ENCODE measurements around the gene KRT4. TPM values are rescaled to one million over a fixed set of nuclear protein-coding genes. Genes with fewer than 3 reads are reported as not detected.
A peak's percentile ranks its signal among the peaks of the same experiment; 100 is the strongest.

KRT4 gene
- total RNA-seq, 2 experiments from 2014 or later, result not detected

- H3K9me3 Mint-ChIP-seq (ENCODE audit: low read depth), result no peaks in the 10 kb centered on the region
- H3K4me1 Mint-ChIP-seq, result no peaks in the 10 kb centered on the region
- CTCF ChIA-PET, result interaction anchor here (1.3 kb wide), 1 partner anchor 36 kb away, joined by 3 read pairs; no protein-coding TSS in a partner anchor
- H3K36me3 Mint-ChIP-seq, result no peaks in the 10 kb centered on the region
- H3K27ac Mint-ChIP-seq, result no peak overlapping the region
- ATAC-seq (no peak), DNase-seq (no peak)
- H3K4me3 Mint-ChIP-seq, result no peak overlapping the region
- H3K27me3 Mint-ChIP-seq, result peaks cover 6% of the 10 kb centered on the region
Measured at GRCh38 chr12:52823761-52824450, 10.0 kb upstream of the KRT4 start.

GRCh38 chr12:52822771-52823510 lies 9.0 kb upstream of the KRT4 start:
- H3K27ac Mint-ChIP-seq, result no peak overlapping the region
- no peak for DNase-seq
- CTCF ChIA-PET, result interaction anchor here (1.3 kb wide), 1 partner anchor 35 kb away, joined by 3 read pairs; no protein-coding TSS in a partner anchor

GRCh38 chr12:52821826-52822660 lies 8.1 kb upstream of the KRT4 start:
- CTCF ChIA-PET, result interaction anchor here (1.1 kb wide), 1 partner anchor 62 kb away, joined by 3 read pairs; no protein-coding TSS in a partner anchor
- no peaks in the 10 kb centered on the region for H3K9me3 Mint-ChIP-seq (ENCODE audit: low read depth)

More at GRCh38 chr12:52822771-52823510, 9.0 kb upstream of the KRT4 start:
- H3K4me1 Mint-ChIP-seq, result no peaks in the 10 kb centered on the region
- no peaks in the 10 kb centered on the region for H3K36me3 Mint-ChIP-seq
- H3K9me3 Mint-ChIP-seq (ENCODE audit: low read depth), result no peaks in the 10 kb centered on the region
- ATAC-seq, result no peak
- no peak overlapping the region for H3K4me3 Mint-ChIP-seq
- peaks cover 6% of the 10 kb centered on the region for H3K27me3 Mint-ChIP-seq

GRCh38 chr12:52821071-52821730 lies 7.3 kb upstream of the KRT4 start:
- H3K4me1 Mint-ChIP-seq, result no peaks in the 10 kb centered on the region
- ATAC-seq (no peak), DNase-seq (no peak)
- H3K36me3 Mint-ChIP-seq, result no peaks in the 10 kb centered on the region
- peaks cover 6% of the 10 kb centered on the region for H3K27me3 Mint-ChIP-seq
- no peaks in the 10 kb centered on the region for H3K9me3 Mint-ChIP-seq (ENCODE audit: low read depth)
- no peak overlapping the region for H3K27ac Mint-ChIP-seq
- no peak overlapping the region for H3K4me3 Mint-ChIP-seq
- CTCF ChIA-PET, result interaction anchor here (1.1 kb wide), 1 partner anchor 63 kb away, joined by 3 read pairs; no protein-coding TSS in a partner anchor

More at GRCh38 chr12:52821826-52822660, 8.1 kb upstream of the KRT4 start:
- Mint-ChIP-seq H3K4me3 (no peak overlapping the region), H3K36me3 (no peaks in the 10 kb centered on the region), H3K27ac (no peak overlapping the region), H3K27me3 (peaks cover 6% of the 10 kb centered on the region), H3K4me1 (no peaks in the 10 kb centered on the region)
- no peak for DNase-seq
- ATAC-seq, result no peak

GRCh38 chr12:52820521-52820920 lies 6.6 kb upstream of the KRT4 start:
- DNase-seq (no peak), ATAC-seq (no peak)
- Mint-ChIP-seq H3K4me1 (no peaks in the 10 kb centered on the region), H3K36me3 (no peaks in the 10 kb centered on the region), H3K27me3 (peaks cover 6% of the 10 kb centered on the region), H3K27ac (peak overlapping the region; percentile 28), H3K4me3 (no peak overlapping the region), H3K9me3 (ENCODE audit: low read depth) (no peaks in the 10 kb centered on the region)
- CTCF ChIA-PET, result interaction anchor here (1.2 kb wide), 1 partner anchor 65 kb away, joined by 3 read pairs; no protein-coding TSS in a partner anchor

- DNase-seq, result no peak
- Mint-ChIP-seq H3K4me1 (no peaks in the 10 kb centered on the region), H3K9me3 (ENCODE audit: low read depth) (no peaks in the 10 kb centered on the region), H3K27me3 (peaks cover 9% of the 10 kb centered on the region), H3K4me3 (no peak overlapping the region), H3K27ac (peak overlapping the region; percentile 28), H3K36me3 (no peaks in the 10 kb centered on the region)
- CTCF ChIA-PET, result interaction anchor here (1.2 kb wide), 1 partner anchor 65 kb away, joined by 3 read pairs; no protein-coding TSS in a partner anchor
- ATAC-seq, result no peak
Measured at GRCh38 chr12:52819731-52820510, 6.0 kb upstream of the KRT4 start.

- Mint-ChIP-seq H3K4me3 (no peak overlapping the region), H3K4me1 (no peaks in the 10 kb centered on the region), H3K9me3 (ENCODE audit: low read depth) (no peaks in the 10 kb centered on the region), H3K27ac (no peak overlapping the region), H3K36me3 (no peaks in the 10 kb centered on the region), H3K27me3 (peaks cover 9% of the 10 kb centered on the region)
- DNase-seq (no peak), ATAC-seq (no peak)
- CTCF ChIA-PET, result no interaction called here
Measured at GRCh38 chr12:52818887-52819420, 5.0 kb upstream of the KRT4 start.

GRCh38 chr12:52818388-52818787 lies 4.5 kb upstream of the KRT4 start:
- Mint-ChIP-seq H3K27me3 (peaks cover 9% of the 10 kb centered on the region), H3K4me3 (no peak overlapping the region), H3K9me3 (ENCODE audit: low read depth) (no peaks in the 10 kb centered on the region), H3K4me1 (no peaks in the 10 kb centered on the region), H3K27ac (no peak overlapping the region), H3K36me3 (no peaks in the 10 kb centered on the region)
- CTCF ChIA-PET, result no interaction called here
- ATAC-seq, result no peak
- no peak for DNase-seq

- Mint-ChIP-seq H3K9me3 (ENCODE audit: low read depth) (no peaks in the 10 kb centered on the region), H3K4me1 (no peaks in the 10 kb centered on the region), H3K4me3 (no peak overlapping the region), H3K27me3 (peaks cover 9% of the 10 kb centered on the region), H3K27ac (no peak overlapping the region), H3K36me3 (no peaks in the 10 kb centered on the region)
- ATAC-seq (no peak), DNase-seq (no peak)
- CTCF ChIA-PET, result interaction anchor here (1.6 kb wide), 1 partner anchor 62 kb away, joined by 5 read pairs; no protein-coding TSS in a partner anchor
Measured at GRCh38 chr12:52817699-52818238, 3.9 kb upstream of the KRT4 start.

GRCh38 chr12:52817003-52817698 lies 3.2 kb upstream of the KRT4 start:
- Mint-ChIP-seq H3K27me3 (peaks cover 12% of the 10 kb centered on the region), H3K36me3 (no peaks in the 10 kb centered on the region), H3K4me3 (no peak overlapping the region), H3K27ac (no peak overlapping the region), H3K4me1 (no peaks in the 10 kb centered on the region), H3K9me3 (ENCODE audit: low read depth) (no peaks in the 10 kb centered on the region)
- CTCF ChIA-PET, result interaction anchor here (1.6 kb wide), 1 partner anchor 63 kb away, joined by 5 read pairs; no protein-coding TSS in a partner anchor
- no peak for DNase-seq
- no peak for ATAC-seq

Data from activated CD8-positive, alpha-beta memory T cell treated with anti-CD3 and anti-CD28 coated beads, Interleukin-2, amount 10 ng/mL, durations not matched to agents 7 days and 5 days (primary cell).